Hepatocyte (in vitro differentiated cells): Measurements from ENCODE around the gene MARCHF2. TPM values are rescaled to one million over a fixed set of nuclear protein-coding genes. Genes with fewer than 3 reads are reported as not detected.
A peak's percentile ranks its signal among the peaks of the same experiment; 100 is the strongest.

Source experiments
- DNase-seq: peaks from one replicate; pipeline ENCODE4 v3.0.0-alpha.2; 2016; ENCODE audit warnings: low spot score
- H2AFZ ChIP-seq: fragments of 200-600 bp; sonication (generic); 2 replicates; pipeline ENCODE4 v1.6.0; 2016; ENCODE audit warnings: antibody characterized with exemption, mild to moderate bottlenecking
- H3K27ac ChIP-seq: fragments of 200-600 bp; sonication (generic); 2 replicates; pipeline ENCODE4 v1.5.1; 2016; ENCODE audit warnings: mild to moderate bottlenecking
- H3K27me3 ChIP-seq: fragments of 200-600 bp; sonication (generic); 2 replicates; pipeline ENCODE4 v1.6.1; 2016
- H3K36me3 ChIP-seq: fragments of 200-600 bp; sonication (generic); replicated peaks from 2 replicates; pipeline ENCODE4 v1.5.1; 2016; ENCODE audit warnings: low read depth; ENCODE audit not compliant: insufficient read depth
- H3K4me1 ChIP-seq: fragments of 200-600 bp; sonication (generic); 2 replicates; pipeline ENCODE4 v1.5.1; 2016; ENCODE audit warnings: mild to moderate bottlenecking, moderate library complexity; ENCODE audit not compliant: insufficient read depth
- H3K4me2 ChIP-seq: fragments of 200-600 bp; sonication (generic); 2 replicates; pipeline ENCODE4 v1.6.0; 2016
- H3K4me3 ChIP-seq: fragments of 200-600 bp; sonication (generic); 2 replicates; pipeline ENCODE4 v1.5.1; 2016; ENCODE audit warnings: mild to moderate bottlenecking
- H3K79me2 ChIP-seq: fragments of 200-600 bp; sonication (generic); 2 replicates; pipeline ENCODE4 v1.6.0; 2017; ENCODE audit warnings: mild to moderate bottlenecking
- H3K9me2 ChIP-seq: fragments of 200-600 bp; sonication (generic); replicated peaks from 2 replicates; pipeline ENCODE4 v1.6.0; 2017; ENCODE audit warnings: mild to moderate bottlenecking; ENCODE audit not compliant: insufficient read depth
- H3K9me3 ChIP-seq: fragments of 200-600 bp; sonication (generic); 2 replicates; pipeline ENCODE4 v1.5.1; 2016; ENCODE audit warnings: low read depth, mild to moderate bottlenecking
- H4K20me1 ChIP-seq: fragments of 200-600 bp; sonication (generic); 2 replicates; pipeline ENCODE4 v1.6.0; 2016; ENCODE audit warnings: mild to moderate bottlenecking; ENCODE audit not compliant: insufficient read depth, poor library complexity, severe bottlenecking
- CTCF ChIP-seq: fragments of 200-600 bp; sonication (generic); IDR thresholded peaks from 2 replicates; pipeline ENCODE4 v1.5.1; 2016; ENCODE audit warnings: antibody characterized with exemption, mild to moderate bottlenecking; ENCODE audit not compliant: poor library complexity
- EZH2 ChIP-seq: fragments of 200-600 bp; sonication (generic); IDR thresholded peaks from 2 replicates; pipeline ENCODE4 v1.6.1; 2016; ENCODE audit warnings: antibody characterized with exemption, mild to moderate bottlenecking, borderline replicate concordance
- EZH2phosphoT487 ChIP-seq: fragments of 200-600 bp; sonication (generic); IDR thresholded peaks from one replicate; pipeline ENCODE4 v1.6.1; 2018; ENCODE audit warnings: antibody characterized with exemption, mild to moderate bottlenecking, low read depth, moderate library complexity; ENCODE audit not compliant: unreplicated experiment, severe bottlenecking
- WGBS: methylation state at CpG from one replicate; pipeline ENCODE4 v1.1.6; 2016; ENCODE audit warnings: low lambda C conversion rate; ENCODE audit errors: missing lambda C conversion rate; 5-methylcytosine and 5-hydroxymethylcytosine counted together
- polyA plus RNA-seq: library from polyadenylated mRNA; unstranded; fragments of >200 nt; fragmentation: Nextera tagmentation; extraction: Ambion mirVana; gene quantifications from 2 replicates; pipeline ENCODE4 v1.2.1, GENCODE V29; 2016
- total RNA-seq: library from RNA; depleted of rRNA; stranded (reverse); fragments of >200 nt; gene quantifications from 2 replicates; pipeline ENCODE4 v1.2.3, GENCODE V29; 2014

Gene MARCHF2
- total and polyA plus RNA-seq, 2 experiments from 2014 or later, result 38.5 to 73.5 TPM

GRCh38 chr19:8452446-8453123 is 39.5 kb downstream of the MARCHF2 start:
- no peak for DNase-seq
- TF ChIP-seq EZH2phosphoT487 (no peak), CTCF (no peak), EZH2 (no peak)
- Histone ChIP-seq H3K27ac (no peak overlapping the region), H3K4me3 (no peak overlapping the region), H3K4me1 (peaks cover 45% of the 10 kb centered on the region), H3K36me3 (no peaks in the 10 kb centered on the region), H2AFZ (no peak overlapping the region), H3K9me3 (no peaks in the 10 kb centered on the region), H3K27me3 (no peaks in the 10 kb centered on the region), H4K20me1 (peaks cover 98% of the 10 kb centered on the region), H3K9me2 (no peaks in the 10 kb centered on the region), H3K79me2 (peaks cover 98% of the 10 kb centered on the region), H3K4me2 (peak overlapping the region; percentile 62)
- 70% methylated on average over 4 of the region's 4 CpGs for WGBS

- 96% methylated on average over 6 of the region's 6 CpGs for WGBS
- no peak for TF ChIP-seq EZH2phosphoT487
- no peak for TF ChIP-seq EZH2
- TF ChIP-seq CTCF, result no peak
- H3K27me3 ChIP-seq, result no peaks in the 10 kb centered on the region
- H3K36me3 ChIP-seq, result no peaks in the 10 kb centered on the region
- no peak overlapping the region for H3K4me2 ChIP-seq
- no peak overlapping the region for H2AFZ ChIP-seq
- no peaks in the 10 kb centered on the region for H3K9me2 ChIP-seq
- no peak overlapping the region for H3K4me3 ChIP-seq
- peaks cover 98% of the 10 kb centered on the region for H4K20me1 ChIP-seq
- no peak overlapping the region for H3K27ac ChIP-seq
- peaks cover 49% of the 10 kb centered on the region for H3K4me1 ChIP-seq
- no peak for DNase-seq
- peaks cover 98% of the 10 kb centered on the region for H3K79me2 ChIP-seq
- no peaks in the 10 kb centered on the region for H3K9me3 ChIP-seq
These were observed 40.5 kb downstream of the MARCHF2 start for GRCh38 chr19:8453616-8454015.

- DNase-seq, result no peak
- Histone ChIP-seq H3K4me3 (no peak overlapping the region), H4K20me1 (peaks cover 98% of the 10 kb centered on the region), H3K79me2 (peaks cover 98% of the 10 kb centered on the region), H3K9me2 (no peaks in the 10 kb centered on the region), H3K27ac (no peak overlapping the region), H2AFZ (no peak overlapping the region), H3K36me3 (no peaks in the 10 kb centered on the region), H3K4me2 (no peak overlapping the region), H3K9me3 (no peaks in the 10 kb centered on the region), H3K27me3 (no peaks in the 10 kb centered on the region), H3K4me1 (peaks cover 49% of the 10 kb centered on the region)
- no peak for TF ChIP-seq EZH2phosphoT487
- no peak for TF ChIP-seq CTCF
- no peak for TF ChIP-seq EZH2
- WGBS, result 94% methylated on average over 1 of the region's 1 CpG
These were observed 41.1 kb downstream of the MARCHF2 start for GRCh38 chr19:8454218-8454617.
